Choroid plexus epithelial cell (primary cell): ENCODE results near the gene FITM1.

ENCODE experiments used
- DNase-seq: peaks from one replicate; pipeline ENCODE4 v3.0.0-alpha.2; 2010; ENCODE audit warnings: low read depth
- H3K4me3 ChIP-seq: 2 replicates; pipeline ENCODE4 v1.5.1; 2011; ENCODE audit warnings: low read depth, mild to moderate bottlenecking, control low read depth, low read length, moderate library complexity
- TF ChIP-seq, protein P1 (sequence below): conservative IDR thresholded peaks from 2 replicates; pipeline ENCODE4 v1.5.1; 2011; ENCODE audit warnings: low read depth, mild to moderate bottlenecking, control low read depth, inconsistent platforms, low read length, moderate library complexity

The FITM1 gene

DNA sequence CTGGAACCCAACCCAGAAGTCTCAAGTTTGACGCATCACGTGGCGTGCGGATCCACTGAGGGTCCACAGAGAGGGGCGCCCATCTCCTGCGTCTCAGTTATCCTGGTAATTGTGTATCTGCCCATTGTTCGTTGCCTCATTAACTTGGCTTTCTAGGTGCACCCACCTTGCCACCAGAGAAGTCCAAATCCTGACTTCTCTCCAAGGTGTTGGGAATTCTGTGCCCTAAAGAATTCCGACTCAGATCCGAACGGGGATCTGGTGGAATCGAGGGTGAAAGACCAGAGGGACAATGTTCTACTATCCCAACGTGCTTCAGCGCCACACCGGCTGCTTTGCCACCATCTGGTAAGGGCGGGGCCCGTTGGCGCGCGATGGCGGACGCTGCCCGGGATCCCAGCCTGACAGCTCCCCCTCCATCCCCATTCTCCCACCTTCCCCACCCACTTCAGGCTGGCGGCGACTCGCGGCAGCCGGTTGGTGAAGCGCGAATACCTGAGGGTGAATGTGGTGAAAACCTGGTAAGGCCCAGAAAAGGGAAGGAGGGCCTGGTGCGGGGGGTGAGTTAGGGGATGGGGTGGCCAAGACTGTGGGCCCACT is 41.9 kb downstream of the FITM1 start:
- DNase-seq = no peak

DNA sequence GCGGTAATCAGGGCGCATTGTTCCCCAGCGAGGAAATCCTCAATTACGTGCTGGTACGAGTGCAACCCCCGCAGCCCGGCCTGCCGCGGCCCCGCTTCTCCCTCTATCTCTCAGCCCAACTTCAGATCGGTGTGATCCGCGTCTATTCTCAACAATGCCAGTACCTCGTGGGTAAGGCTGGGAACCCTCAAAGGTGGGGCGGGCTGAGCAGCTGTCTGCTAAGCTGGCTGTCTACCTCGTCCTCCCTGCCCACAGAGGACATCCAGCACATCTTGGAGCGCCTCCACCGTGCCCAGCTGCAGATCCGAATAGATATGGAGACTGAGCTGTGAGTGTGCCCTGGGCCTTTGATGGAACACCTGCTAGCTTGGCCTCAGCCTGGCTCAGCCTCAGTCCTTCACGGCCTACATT is 42.4 kb downstream of the FITM1 start:
- TF ChIP-seq, protein P1, sequence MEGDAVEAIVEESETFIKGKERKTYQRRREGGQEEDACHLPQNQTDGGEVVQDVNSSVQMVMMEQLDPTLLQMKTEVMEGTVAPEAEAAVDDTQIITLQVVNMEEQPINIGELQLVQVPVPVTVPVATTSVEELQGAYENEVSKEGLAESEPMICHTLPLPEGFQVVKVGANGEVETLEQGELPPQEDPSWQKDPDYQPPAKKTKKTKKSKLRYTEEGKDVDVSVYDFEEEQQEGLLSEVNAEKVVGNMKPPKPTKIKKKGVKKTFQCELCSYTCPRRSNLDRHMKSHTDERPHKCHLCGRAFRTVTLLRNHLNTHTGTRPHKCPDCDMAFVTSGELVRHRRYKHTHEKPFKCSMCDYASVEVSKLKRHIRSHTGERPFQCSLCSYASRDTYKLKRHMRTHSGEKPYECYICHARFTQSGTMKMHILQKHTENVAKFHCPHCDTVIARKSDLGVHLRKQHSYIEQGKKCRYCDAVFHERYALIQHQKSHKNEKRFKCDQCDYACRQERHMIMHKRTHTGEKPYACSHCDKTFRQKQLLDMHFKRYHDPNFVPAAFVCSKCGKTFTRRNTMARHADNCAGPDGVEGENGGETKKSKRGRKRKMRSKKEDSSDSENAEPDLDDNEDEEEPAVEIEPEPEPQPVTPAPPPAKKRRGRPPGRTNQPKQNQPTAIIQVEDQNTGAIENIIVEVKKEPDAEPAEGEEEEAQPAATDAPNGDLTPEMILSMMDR = no peak
- peak overlapping the region; percentile 73 for H3K4me3 ChIP-seq
- DNase-seq = no peak

More for the DNA sequence above, 41.9 kb downstream of the FITM1 start:
- TF ChIP-seq, protein P1 = no peak
- H3K4me3 ChIP-seq = peak overlapping the region; percentile 73

DNA sequence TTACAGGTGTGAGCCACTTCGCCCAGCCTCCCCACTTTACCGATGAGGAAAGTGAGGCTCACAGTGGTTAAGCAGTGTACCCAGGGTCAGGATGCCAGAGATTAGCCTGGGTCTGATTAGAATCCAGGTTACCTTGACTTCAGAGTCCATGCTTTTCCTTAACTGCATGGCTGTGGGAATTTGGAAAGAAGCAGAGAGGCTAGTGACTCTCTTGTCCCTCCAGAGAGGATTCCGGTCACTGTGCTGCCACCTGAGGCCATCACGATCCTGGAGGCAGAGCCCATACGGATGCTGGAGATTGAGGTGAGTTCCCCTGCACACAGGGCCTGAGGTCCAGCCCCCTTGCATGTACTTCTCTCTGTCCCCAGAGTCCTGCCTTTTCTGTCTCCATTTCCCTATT is 46.1 kb downstream of the FITM1 start:
- TF ChIP-seq, protein P1 = no peak
- H3K4me3 ChIP-seq = no peak overlapping the region
- no peak for DNase-seq

DNA sequence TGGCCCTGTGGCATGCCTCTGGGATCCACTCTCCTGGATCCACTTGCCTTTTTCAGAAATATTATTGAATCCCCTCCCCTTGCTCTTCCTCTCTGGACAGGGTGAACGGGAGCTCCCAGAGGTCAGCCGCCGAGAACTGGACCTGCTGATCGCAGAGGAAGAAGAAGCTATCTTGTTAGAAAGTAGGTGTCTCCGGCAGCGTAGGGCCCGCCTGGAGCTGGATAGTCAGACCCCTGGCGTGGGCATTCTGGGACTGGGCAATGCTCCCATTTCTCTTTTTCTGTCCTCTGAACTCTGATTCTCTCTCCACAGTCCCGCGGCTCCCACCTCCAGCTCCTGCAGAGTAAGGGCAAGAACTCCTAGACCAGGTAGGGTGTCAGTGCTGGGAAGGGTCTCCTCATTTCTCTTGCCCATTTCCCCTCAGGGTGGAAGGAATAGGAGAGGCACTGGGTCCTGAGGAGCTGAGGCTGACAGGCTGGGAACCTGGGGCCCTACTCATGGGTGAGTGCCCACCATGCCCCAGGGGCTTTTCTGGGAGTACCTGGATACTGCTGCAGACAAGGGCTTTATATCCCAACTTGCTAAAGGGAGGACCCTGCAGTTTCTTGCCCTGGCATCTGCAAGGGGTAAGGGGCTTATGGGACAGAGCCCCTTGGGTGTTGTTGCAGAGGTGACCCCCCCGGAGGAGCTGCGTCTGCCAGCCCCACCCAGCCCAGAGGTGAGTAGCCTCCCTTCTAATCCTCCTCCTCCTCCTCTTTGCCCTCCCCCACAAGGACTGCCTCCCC is 46.8 kb downstream of the FITM1 start:
- H3K4me3 ChIP-seq = no peak overlapping the region
- DNase-seq = no peak
- TF ChIP-seq, protein P1 = no peak

DNA sequence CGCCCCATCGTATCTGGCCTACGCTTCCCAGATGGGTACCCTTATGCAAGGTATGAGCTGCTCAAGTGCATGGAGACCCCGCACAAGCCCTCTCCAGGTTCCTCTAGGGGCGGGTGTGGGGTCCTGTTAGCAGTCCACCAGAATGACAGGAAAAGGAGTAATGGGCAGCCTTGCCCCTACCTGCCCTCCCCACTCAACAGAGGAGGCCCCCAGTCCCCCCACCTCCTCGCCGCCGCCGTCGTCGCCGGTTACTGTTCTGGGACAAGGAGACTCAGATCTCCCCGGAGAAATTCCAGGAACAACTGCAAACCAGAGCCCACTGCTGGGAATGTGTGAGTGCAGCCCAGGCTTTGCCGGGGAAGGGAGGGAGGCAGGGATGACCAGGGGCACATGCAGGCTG is 47.4 kb downstream of the FITM1 start:
- DNase-seq = no peak
- TF ChIP-seq, protein P1 = no peak
- H3K4me3 ChIP-seq = no peak overlapping the region

DNA sequence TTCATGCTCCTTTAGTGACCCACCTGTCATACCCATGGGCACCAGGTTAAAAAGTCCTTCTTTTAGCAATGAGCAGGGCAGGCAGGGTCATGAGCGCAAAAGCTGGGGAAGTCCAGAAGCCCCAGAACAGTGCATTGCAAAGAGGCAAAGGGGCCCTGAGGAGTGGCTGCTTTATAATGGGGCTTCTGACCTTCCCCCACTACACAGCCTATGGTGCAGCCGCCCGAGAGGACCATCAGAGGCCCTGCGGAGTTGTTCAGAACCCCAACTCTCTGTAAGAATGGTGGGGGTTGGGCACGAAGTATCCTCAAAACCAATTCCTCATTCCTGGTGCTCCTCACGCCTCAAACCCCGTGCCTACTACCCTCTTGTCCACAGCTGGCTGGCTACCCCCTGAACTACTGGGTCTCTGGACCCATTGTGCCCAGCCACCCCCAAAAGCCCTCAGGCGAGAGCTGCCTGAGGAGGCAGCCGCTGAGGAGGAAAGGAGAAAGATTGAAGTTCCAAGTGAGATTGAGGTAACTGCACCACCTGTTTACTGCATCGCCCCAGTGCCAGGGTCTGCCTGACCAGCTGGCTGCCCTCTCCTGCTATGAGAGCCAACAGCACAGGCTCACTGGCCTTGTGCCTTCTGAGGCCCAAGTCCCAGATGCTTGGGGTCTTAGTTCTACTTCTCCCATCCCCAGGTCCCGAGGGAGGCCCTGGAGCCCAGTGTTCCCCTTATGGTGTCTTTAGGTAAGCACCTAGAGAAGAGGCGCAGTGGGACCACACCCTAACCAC is 48.1 kb downstream of the FITM1 start:
- TF ChIP-seq, protein P1 = no peak
- no peak overlapping the region for H3K4me3 ChIP-seq
- no peak for DNase-seq
